OCI-LY1 (cell line): Measurements from ENCODE around the gene SIGLEC5.

Source experiments
- CTCF ChIP-seq: fragments of 200-600 bp; sonication (generic), shearing (Covaris generic); IDR thresholded peaks from 2 replicates; pipeline ENCODE4 v1.5.1; 2017; ENCODE audit warnings: mild to moderate bottlenecking, antibody characterized with exemption, low read length, moderate library complexity, mixed read lengths
- EZH2 ChIP-seq: fragments of 200-600 bp; sonication (generic), shearing (Covaris generic); IDR thresholded peaks from 2 replicates; pipeline ENCODE4 v1.8.0; 2017; ENCODE audit warnings: borderline replicate concordance, mixed run types, mild to moderate bottlenecking, antibody characterized with exemption, low read length, moderate library complexity, mixed read lengths

DNA sequence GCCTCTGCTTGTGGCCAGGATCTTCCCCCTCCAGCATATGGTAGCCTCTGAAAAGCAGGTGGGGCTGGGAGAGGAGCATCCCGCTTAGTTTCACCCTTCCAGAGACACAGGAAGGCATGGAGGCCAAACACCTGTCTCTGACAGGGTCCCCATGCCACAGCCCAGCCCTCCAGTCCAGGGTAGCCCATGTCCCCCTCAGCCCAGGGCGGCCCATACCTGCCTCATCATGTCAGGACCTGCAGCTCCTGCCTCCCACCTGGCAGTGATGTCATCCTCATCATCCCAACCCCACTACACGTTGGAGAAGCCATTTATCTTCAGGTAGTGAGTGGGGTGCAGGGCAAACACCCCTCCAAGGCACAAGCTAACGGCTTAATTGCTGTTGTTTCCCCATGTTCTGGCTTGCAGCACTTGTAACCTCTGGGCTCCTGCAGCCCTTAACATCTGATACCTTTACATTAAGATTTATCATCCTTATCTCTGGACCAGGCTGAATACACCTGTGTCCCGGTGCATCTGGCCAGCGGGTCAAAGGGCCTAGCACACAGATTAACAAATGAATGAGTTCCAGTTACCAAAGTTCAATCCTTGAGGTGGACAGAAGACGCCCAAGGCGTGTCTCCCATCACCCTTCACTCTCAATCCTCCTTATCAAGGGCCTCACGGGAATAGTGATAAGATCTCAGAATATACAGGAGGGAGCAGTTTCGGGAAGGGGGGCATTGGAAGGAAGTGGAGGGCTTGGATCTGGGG, 36.9 kb downstream of the SIGLEC5 start:
- no peak for TF ChIP-seq EZH2
- no peak for TF ChIP-seq CTCF
